Spleen (tissue), 7 donors: Measurements from ENCODE around the gene TNFSF12.

Experiments used
- CTCF ChIP-seq, 11 experiments: fragments of 200-600 bp in 7 of 11; fragments of 450-650 bp in 4 of 11; sonication (generic) in 4 of 11; IDR thresholded peaks in 8 of 11; conservative IDR thresholded peaks in 3 of 11; 1 replicate in 7 of 11; 2 replicates in 4 of 11; pipeline versions ENCODE4 v1.4.0 to v1.8.0; 2016 to 2021; ENCODE audit warnings: antibody characterized with exemption in 11 of 11, inconsistent platforms in 4 of 11, mild to moderate bottlenecking in 1 of 11
- POLR2A ChIP-seq, 3 donors: fragments of 450-650 bp; IDR thresholded peaks; one replicate each; pipeline ENCODE4 v1.5.1; 2017; ENCODE audit warnings: antibody characterized with exemption in 3 of 3, mild to moderate bottlenecking in 1 of 3
- POLR2AphosphoS5 ChIP-seq, 3 donors: sonication (generic); formaldehyde crosslinking; IDR thresholded peaks; one replicate each; pipeline ENCODE4 v1.5.1; 2017; ENCODE audit warnings: antibody characterized with exemption in 3 of 3
- donor health status: DM: no; HTN: no; CAD: no; lungs with moderate emphysema.
- donor health status: DM: no; HTN: no; CAD: no.
- donor health status: DM: no; HTN: no; CAD: no.

- TF ChIP-seq CTCF (IDR thresholded peaks at IDR 0.05 in 8 of 11, conservative IDR thresholded peaks at IDR 0.05 in 3 of 11) (no peak), POLR2A (IDR thresholded peaks at IDR 0.05) (no peak), POLR2AphosphoS5 (IDR thresholded peaks at IDR 0.05) (no peak)
Measured at GRCh38 chr17:7575481-7575883, 26.6 kb downstream of the TNFSF12 start.
